ENCODE results near the gene EDEM3. TPM values are rescaled to one million over a fixed set of nuclear protein-coding genes. Genes with fewer than 3 reads are reported as not detected.

Gene EDEM3
- total and polyA plus RNA-seq, 9 of the 15 experiments (the other 6 are each of a cell fraction or from before 2014, with no cell fraction given): 15.8 to 46.6 (median 28.0) TPM

GRCh38 chr1:184755226-184756065, 788 bp upstream of the EDEM3 start (continued):
- TF ChIP-seq BCLAF1 (IDR thresholded peaks at IDR 0.05; ENCODE audit: borderline replicate concordance in 1 of 2, control insufficient read depth in 1 of 2, low read depth in 2 of 2, low read length in 1 of 2) (no peak), KLF6 (CRISPR knock-in tag; IDR thresholded peaks at IDR 0.05; ENCODE audit: borderline replicate concordance) (no peak), NFE2L1 (tag; IDR thresholded peaks at IDR 0.05; ENCODE audit: borderline replicate concordance, low read depth) (no peak), NFRKB (IDR thresholded peaks at IDR 0.05; ENCODE audit: low read depth) (peak; percentile 58; the same call in 1 of the 2 replicates), ZNF280B (CRISPR knock-in tag; IDR thresholded peaks at IDR 0.05) (no peak)
- TF ChIP-seq, protein P1, sequence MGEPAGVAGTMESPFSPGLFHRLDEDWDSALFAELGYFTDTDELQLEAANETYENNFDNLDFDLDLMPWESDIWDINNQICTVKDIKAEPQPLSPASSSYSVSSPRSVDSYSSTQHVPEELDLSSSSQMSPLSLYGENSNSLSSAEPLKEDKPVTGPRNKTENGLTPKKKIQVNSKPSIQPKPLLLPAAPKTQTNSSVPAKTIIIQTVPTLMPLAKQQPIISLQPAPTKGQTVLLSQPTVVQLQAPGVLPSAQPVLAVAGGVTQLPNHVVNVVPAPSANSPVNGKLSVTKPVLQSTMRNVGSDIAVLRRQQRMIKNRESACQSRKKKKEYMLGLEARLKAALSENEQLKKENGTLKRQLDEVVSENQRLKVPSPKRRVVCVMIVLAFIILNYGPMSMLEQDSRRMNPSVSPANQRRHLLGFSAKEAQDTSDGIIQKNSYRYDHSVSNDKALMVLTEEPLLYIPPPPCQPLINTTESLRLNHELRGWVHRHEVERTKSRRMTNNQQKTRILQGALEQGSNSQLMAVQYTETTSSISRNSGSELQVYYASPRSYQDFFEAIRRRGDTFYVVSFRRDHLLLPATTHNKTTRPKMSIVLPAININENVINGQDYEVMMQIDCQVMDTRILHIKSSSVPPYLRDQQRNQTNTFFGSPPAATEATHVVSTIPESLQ (CRISPR knock-in tag; IDR thresholded peaks at IDR 0.05): 0 out of 2 replicates have a peak, but pooled peaks have one; percentile 57

Data from K562 (cell line).